Central memory CD8-positive, alpha-beta T cell (primary cell): ENCODE measurements around the gene KCNMA1.

ENCODE experiments used
- ATAC-seq: fragments of 150-1000 bp; cut with Tn5 transposase; replicated peaks from 2 replicates; pipeline ENCODE4 v1.10.0; 2022; ENCODE audit warnings: mild to moderate bottlenecking, moderate FRiP score, moderate number of reproducible peaks; ENCODE audit not compliant: poor library complexity, severe bottlenecking; ENCODE audit errors: extremely low read depth
- DNase-seq, 2 donors: peaks; one replicate each; pipeline ENCODE4 v3.0.0; 2021; ENCODE audit warnings: low spot score in 2 of 2
- H3K27ac Mint-ChIP-seq: one replicate; pipeline ENCODE4 v1.8.0; 2022; ENCODE audit warnings: low read depth, mild to moderate bottlenecking, moderate library complexity, mixed read lengths
- H3K27me3 Mint-ChIP-seq: one replicate; pipeline ENCODE4 v1.8.0; 2022; ENCODE audit warnings: mixed read lengths
- H3K36me3 Mint-ChIP-seq: one replicate; pipeline ENCODE4 v1.8.0; 2022; ENCODE audit warnings: mild to moderate bottlenecking, moderate library complexity, mixed read lengths; ENCODE audit not compliant: insufficient read depth
- H3K4me1 Mint-ChIP-seq: one replicate; pipeline ENCODE4 v1.8.0; 2022; ENCODE audit warnings: mixed read lengths
- H3K4me3 Mint-ChIP-seq: one replicate; pipeline ENCODE4 v1.8.0; 2022; ENCODE audit warnings: mild to moderate bottlenecking, moderate library complexity, mixed read lengths
- H3K9me3 Mint-ChIP-seq: one replicate; pipeline ENCODE4 v1.8.0; 2022; ENCODE audit warnings: mixed read lengths

The KCNMA1 gene

DNA sequence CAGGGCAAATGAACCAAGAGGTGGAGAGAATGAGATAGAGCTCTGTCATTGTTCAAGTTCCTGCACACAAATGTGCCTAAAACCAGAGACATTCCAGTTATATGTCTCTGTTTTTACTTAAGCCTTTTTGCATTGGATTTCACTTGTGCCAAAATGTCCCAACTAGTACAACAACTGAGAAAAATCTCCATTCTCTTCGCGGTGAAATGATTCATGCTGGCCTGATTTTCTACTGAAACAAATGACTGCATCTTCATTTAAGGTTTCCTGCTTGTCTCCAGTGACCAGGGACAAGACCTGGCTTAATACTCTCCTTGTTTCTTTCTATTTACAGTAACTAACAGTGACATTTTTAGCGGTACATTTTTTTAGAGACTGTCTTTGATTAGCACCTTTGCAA, 714.9 kb downstream of the KCNMA1 start:
- Mint-ChIP-seq H3K4me1 (no peaks in the 10 kb centered on the region), H3K27ac (no peak overlapping the region), H3K4me3 (no peak overlapping the region), H3K9me3 (no peaks in the 10 kb centered on the region), H3K27me3 (no peaks in the 10 kb centered on the region), H3K36me3 (no peaks in the 10 kb centered on the region)
- ATAC-seq (no peak), DNase-seq (no peak)

DNA sequence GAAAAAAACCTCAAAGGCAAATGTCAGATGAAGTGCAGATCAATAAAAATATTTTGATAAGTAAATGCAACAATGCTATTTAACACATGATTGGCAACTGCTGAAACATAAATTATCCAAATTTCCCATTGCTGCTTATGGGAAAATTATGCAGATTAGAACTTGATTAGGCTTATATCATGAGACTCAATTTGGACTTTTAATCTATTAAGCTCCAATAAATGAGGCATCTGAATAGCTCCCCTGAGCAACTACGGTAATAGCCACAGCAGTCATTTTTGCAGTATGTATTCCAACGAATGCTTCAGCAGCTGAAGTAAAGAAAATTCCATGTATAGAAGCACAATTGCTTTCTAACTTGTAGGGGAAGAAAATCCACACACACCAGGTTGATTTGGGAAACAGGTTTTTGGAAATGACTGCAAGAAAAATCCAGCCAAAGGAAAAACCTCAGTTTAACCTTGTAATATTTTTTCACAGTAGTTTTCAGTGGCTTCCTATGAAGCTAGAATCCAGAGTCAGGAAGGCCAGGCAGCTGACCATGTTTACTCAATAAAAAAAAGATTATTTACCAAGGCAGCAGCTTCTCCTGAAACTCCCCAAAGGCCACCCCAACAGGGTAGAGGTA, 716.1 kb downstream of the KCNMA1 start:
- Mint-ChIP-seq H3K27ac (no peak overlapping the region), H3K27me3 (no peaks in the 10 kb centered on the region), H3K36me3 (no peaks in the 10 kb centered on the region), H3K4me3 (no peak overlapping the region), H3K9me3 (no peaks in the 10 kb centered on the region), H3K4me1 (no peaks in the 10 kb centered on the region)
- no peak for DNase-seq
- no peak for ATAC-seq

DNA sequence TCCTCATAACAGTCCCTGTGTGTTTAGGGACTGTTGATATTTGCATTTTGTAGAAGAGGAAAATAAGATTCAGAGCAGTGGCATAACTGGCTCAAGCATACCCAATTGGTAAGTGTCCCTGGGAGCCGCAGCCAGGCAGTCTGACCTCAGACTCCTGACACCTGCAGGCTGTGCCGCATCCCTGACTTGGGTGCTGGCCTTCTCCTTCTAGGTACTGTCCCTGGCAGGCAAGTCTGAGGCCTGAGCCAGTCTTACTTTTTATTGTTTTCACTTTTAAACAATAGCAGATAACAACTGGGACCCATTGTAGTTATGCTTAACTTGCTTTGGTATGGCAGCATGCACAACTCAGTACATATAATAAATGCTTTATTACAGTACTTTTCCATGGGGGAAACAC, 717.0 kb downstream of the KCNMA1 start:
- no peaks in the 10 kb centered on the region for H3K27me3 Mint-ChIP-seq
- DNase-seq: no peak
- H3K4me1 Mint-ChIP-seq: no peaks in the 10 kb centered on the region
- no peak overlapping the region for H3K27ac Mint-ChIP-seq
- H3K36me3 Mint-ChIP-seq: no peaks in the 10 kb centered on the region
- no peak overlapping the region for H3K4me3 Mint-ChIP-seq
- ATAC-seq: no peak
- H3K9me3 Mint-ChIP-seq: no peaks in the 10 kb centered on the region

DNA sequence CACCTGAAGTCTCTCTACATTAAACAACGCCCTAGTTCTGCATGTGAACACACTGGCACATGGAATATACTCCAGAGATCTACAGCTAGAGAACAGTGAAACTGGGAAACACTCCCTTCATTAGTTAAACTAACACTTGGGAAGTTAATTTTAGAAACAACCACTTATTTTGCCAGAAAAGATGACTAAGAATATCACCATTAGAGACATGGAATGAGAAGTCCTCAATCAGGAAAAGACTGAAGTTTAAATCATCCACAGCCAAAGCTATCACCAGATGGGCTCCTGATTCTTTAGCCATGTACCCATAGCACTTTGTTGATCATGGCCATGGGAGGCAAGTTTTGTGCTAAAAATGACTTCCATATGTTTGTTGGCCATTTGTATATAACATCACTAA, 719.5 kb downstream of the KCNMA1 start:
- H3K4me3 Mint-ChIP-seq: no peak overlapping the region
- no peak for DNase-seq
- peaks cover 2% of the 10 kb centered on the region for H3K36me3 Mint-ChIP-seq
- peaks cover 5% of the 10 kb centered on the region for H3K9me3 Mint-ChIP-seq
- no peaks in the 10 kb centered on the region for H3K4me1 Mint-ChIP-seq
- no peak for ATAC-seq
- no peak overlapping the region for H3K27ac Mint-ChIP-seq
- H3K27me3 Mint-ChIP-seq: no peaks in the 10 kb centered on the region

DNA sequence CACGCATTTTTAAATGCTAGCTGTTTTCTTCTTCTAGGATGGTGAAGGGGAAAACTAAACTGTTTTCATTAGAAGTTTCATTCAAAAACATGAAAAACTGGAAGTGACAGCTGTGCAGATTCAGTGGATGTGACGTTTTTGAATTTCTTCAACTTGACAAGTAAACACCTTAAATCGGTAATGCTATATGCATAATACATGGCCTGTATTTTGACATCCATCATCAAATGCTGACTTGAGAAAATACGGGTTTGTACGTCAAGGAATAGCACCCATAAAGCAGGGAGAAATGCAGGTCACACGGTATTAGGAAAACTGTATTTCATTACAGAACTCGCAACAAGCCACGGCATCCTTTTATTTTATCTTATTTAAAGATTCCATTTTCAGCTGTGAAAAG, 720.5 kb downstream of the KCNMA1 start:
- ATAC-seq (no peak), DNase-seq (no peak)
- H3K9me3 Mint-ChIP-seq: peaks cover 5% of the 10 kb centered on the region
- H3K4me3 Mint-ChIP-seq: no peak overlapping the region
- no peaks in the 10 kb centered on the region for H3K27me3 Mint-ChIP-seq
- H3K4me1 Mint-ChIP-seq: no peaks in the 10 kb centered on the region
- H3K36me3 Mint-ChIP-seq: peaks cover 2% of the 10 kb centered on the region
- H3K27ac Mint-ChIP-seq: no peak overlapping the region

DNA sequence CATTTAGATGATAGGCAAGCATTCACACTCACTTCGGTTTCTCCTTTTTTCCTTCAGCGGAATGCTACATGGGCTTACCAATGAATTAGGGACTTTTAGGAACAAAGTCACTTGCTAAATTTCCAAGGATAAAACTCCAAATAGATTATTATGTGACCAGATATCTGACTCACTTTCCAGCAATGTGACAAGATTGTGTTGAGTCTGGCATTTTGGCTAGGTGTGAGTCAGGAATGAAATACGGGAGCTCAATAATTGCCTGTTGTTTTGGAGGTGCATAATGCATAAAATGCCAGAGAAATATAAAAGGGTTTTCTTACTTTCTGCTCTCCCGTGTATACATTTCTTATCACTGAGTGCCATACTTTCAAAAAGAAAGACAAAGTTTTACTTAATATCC, 721.1 kb downstream of the KCNMA1 start:
- ATAC-seq (no peak), DNase-seq (no peak)
- H3K4me1 Mint-ChIP-seq: no peaks in the 10 kb centered on the region
- no peak overlapping the region for H3K27ac Mint-ChIP-seq
- H3K9me3 Mint-ChIP-seq: peaks cover 5% of the 10 kb centered on the region
- peaks cover 3% of the 10 kb centered on the region for H3K36me3 Mint-ChIP-seq
- no peak overlapping the region for H3K4me3 Mint-ChIP-seq
- H3K27me3 Mint-ChIP-seq: no peaks in the 10 kb centered on the region

DNA sequence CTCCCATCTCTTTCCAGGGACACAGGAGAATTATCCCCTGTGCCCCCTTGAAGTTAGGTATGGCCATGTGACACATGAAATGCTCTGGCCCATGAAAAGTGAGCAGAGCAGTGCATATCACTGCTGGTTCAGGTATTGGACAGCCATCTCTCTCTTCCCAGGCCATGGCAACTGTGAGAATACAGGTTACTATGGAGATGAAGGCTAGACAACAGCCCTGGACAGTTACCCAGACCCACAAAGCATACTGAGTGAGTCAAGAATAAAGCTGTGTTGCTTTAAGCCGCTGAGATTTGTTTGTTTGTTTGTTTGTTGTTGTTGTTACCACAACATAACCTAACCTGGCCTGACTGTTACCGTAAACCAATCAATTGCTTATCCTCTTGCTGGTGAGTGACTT, 722.3 kb downstream of the KCNMA1 start:
- DNase-seq (no peak), ATAC-seq (no peak)
- H3K36me3 Mint-ChIP-seq: peaks cover 4% of the 10 kb centered on the region
- peaks cover 5% of the 10 kb centered on the region for H3K9me3 Mint-ChIP-seq
- no peaks in the 10 kb centered on the region for H3K4me1 Mint-ChIP-seq
- H3K27ac Mint-ChIP-seq: no peak overlapping the region
- H3K4me3 Mint-ChIP-seq: no peak overlapping the region
- H3K27me3 Mint-ChIP-seq: no peaks in the 10 kb centered on the region

DNA sequence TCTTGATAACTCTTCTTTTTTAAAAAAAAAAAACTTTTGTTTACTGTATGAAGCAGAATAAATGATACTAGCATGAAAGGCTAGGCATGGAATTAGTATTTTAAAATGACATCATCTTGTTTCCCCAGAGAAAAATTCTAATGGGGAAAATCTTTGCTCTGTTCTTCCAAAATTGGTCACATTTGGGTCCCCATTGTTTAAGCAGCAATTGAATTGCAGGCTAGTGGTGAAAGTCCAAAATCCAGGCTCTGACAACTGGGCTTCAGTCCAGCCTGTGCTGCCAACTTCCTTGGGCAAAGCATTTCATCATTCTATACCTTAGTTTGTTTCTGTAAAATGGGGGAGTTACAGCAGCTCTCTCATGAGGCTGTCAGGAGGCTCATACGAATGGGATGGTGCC, 726.4 kb downstream of the KCNMA1 start:
- Mint-ChIP-seq H3K27ac (no peak overlapping the region), H3K9me3 (peaks cover 11% of the 10 kb centered on the region), H3K36me3 (peaks cover 4% of the 10 kb centered on the region), H3K4me3 (no peak overlapping the region), H3K4me1 (no peaks in the 10 kb centered on the region), H3K27me3 (no peaks in the 10 kb centered on the region)
- no peak for DNase-seq
- ATAC-seq: no peak

DNA sequence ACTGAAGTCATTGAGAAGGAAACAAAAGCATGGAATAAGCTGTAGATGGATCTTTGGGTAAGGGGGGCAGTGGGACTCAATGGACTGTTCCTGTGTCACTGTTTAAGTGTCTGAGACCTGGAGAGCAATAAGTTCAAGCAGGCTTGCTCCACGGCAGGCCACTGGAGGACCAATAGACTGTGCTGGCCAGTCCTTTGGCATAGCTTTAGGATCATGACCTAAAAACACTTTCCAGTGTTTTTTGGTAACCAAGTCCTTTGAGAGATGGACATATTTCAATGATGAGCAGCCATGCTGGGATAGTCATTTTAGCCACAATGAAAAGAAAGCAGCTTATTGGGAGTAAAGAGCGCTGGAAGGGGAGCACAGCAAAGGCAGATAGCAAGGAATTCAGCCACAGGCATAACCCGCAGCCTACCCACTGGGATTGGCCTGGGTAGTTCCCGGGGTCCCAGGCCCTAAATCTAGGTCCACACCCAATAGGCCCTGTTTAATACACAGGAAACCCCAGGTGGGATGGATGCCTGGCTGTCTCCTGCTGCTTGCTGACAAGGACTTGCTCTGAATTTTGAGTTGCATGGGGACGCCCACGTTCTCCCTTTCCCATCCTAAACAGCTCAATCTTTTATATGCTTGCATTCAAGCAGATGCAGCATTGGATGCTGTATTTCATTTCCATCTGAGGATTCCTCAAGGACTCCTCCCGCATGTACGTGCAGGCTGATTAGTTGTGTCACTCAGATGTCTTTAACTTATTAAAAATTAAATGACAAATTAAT, 727.2 kb downstream of the KCNMA1 start:
- Mint-ChIP-seq H3K9me3 (peaks cover 11% of the 10 kb centered on the region), H3K36me3 (peaks cover 4% of the 10 kb centered on the region), H3K27me3 (no peaks in the 10 kb centered on the region), H3K4me3 (no peak overlapping the region), H3K4me1 (no peaks in the 10 kb centered on the region), H3K27ac (no peak overlapping the region)
- ATAC-seq: no peak
- no peak for DNase-seq

DNA sequence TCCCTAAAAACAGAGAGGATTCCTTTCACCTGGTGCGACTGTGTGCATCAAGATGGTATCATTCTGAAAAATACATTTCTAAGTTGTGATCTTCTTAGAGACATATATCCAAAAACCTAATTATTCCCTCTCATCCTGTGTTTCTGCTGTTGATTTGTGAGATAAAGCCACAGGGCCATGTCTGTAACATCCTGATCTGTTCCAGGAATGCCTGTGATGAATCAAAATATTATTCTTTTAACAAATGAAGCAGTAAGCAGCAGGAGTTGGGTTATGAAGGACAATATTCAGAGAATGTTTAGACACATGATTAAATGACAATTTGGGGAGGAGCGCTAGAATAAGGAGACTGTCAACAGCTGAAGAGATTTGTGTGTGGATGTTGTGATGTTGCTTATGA, 731.4 kb downstream of the KCNMA1 start:
- H3K36me3 Mint-ChIP-seq: no peaks in the 10 kb centered on the region
- DNase-seq (no peak), ATAC-seq (no peak)
- no peak overlapping the region for H3K4me3 Mint-ChIP-seq
- peaks cover 10% of the 10 kb centered on the region for H3K9me3 Mint-ChIP-seq
- H3K27me3 Mint-ChIP-seq: no peaks in the 10 kb centered on the region
- no peak overlapping the region for H3K27ac Mint-ChIP-seq
- no peaks in the 10 kb centered on the region for H3K4me1 Mint-ChIP-seq

DNA sequence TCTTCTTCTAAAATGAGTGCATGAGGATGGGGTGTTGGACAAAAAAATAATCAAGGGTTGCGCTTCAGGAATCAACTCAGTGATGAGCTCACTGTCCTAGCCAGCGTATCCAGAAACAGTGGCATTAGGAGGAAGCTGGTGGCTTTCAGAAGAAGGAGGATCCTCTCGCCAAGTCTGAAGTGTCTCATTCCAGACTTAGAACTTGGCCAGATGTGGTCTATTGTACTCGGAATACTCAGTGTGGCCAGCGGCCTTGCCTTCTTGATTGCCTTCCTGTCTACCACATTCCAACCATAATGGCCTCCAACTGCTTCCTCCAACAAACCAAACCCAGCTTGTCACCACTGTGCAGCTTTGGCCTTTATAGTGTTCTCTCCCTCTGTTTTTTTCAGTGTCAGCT, 732.4 kb downstream of the KCNMA1 start:
- no peaks in the 10 kb centered on the region for H3K27me3 Mint-ChIP-seq
- peaks cover 10% of the 10 kb centered on the region for H3K9me3 Mint-ChIP-seq
- H3K4me1 Mint-ChIP-seq: no peaks in the 10 kb centered on the region
- H3K4me3 Mint-ChIP-seq: no peak overlapping the region
- DNase-seq: no peak
- H3K36me3 Mint-ChIP-seq: no peaks in the 10 kb centered on the region
- ATAC-seq: no peak
- H3K27ac Mint-ChIP-seq: no peak overlapping the region

DNA sequence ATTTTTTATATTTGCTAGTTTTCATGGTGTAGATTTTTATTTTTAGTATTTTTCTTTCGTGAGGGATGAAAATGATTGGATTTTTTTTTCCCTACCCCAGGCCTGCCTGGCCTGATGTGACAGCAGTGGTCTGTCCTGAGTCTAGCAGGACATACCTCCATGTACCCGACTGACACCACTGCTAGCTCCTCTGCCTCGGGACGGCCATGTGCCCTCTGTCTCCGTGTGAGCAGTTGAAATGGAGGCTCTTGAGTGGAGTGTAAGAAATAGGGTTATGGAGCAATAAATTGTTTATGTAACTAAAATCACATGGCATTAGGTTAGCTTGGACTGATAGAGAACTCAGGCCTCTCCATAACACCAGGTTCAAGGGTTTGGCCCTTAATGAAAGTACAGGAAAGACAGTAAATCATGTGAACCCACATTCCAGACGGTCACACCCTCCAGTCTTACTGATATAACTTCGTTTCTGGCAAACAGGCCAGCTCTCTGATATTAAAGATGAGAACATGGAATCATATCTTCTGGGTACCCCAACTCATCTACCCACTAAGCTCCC, 734.1 kb downstream of the KCNMA1 start:
- Mint-ChIP-seq H3K27me3 (no peaks in the 10 kb centered on the region), H3K9me3 (peaks cover 4% of the 10 kb centered on the region), H3K36me3 (no peaks in the 10 kb centered on the region), H3K27ac (no peak overlapping the region), H3K4me1 (no peaks in the 10 kb centered on the region), H3K4me3 (no peak overlapping the region)
- no peak for ATAC-seq
- DNase-seq: no peak

DNA sequence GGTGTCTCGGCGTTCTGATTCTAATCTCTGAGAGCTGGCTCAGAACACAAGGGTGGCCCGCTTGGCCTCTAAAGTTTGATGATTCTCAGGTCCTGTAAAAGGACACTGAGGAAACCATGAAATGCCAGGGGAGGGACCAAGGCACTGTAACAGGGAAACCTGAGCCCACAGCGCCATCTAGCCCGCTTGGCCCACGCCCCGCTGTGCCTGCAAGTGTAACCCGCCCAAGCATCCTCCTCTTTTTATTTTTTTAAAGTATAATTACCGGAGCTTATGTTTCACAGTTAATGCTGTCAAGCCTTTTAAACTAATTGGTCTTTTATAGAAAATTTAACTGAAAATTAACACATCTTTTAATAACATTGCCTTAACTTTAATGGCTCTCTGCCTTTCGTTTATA, 734.7 kb downstream of the KCNMA1 start:
- Mint-ChIP-seq H3K27me3 (no peaks in the 10 kb centered on the region), H3K9me3 (peaks cover 4% of the 10 kb centered on the region), H3K27ac (no peak overlapping the region), H3K4me1 (no peaks in the 10 kb centered on the region), H3K36me3 (no peaks in the 10 kb centered on the region), H3K4me3 (no peak overlapping the region)
- no peak for ATAC-seq
- no peak for DNase-seq
